ENCODE measurements around the gene MYL7. TPM values are rescaled to one million over a fixed set of nuclear protein-coding genes. Genes with fewer than 3 reads are reported as not detected.

The MYL7 gene
- total RNA-seq, 4 donors from 2014 or later: not detected

DNA sequence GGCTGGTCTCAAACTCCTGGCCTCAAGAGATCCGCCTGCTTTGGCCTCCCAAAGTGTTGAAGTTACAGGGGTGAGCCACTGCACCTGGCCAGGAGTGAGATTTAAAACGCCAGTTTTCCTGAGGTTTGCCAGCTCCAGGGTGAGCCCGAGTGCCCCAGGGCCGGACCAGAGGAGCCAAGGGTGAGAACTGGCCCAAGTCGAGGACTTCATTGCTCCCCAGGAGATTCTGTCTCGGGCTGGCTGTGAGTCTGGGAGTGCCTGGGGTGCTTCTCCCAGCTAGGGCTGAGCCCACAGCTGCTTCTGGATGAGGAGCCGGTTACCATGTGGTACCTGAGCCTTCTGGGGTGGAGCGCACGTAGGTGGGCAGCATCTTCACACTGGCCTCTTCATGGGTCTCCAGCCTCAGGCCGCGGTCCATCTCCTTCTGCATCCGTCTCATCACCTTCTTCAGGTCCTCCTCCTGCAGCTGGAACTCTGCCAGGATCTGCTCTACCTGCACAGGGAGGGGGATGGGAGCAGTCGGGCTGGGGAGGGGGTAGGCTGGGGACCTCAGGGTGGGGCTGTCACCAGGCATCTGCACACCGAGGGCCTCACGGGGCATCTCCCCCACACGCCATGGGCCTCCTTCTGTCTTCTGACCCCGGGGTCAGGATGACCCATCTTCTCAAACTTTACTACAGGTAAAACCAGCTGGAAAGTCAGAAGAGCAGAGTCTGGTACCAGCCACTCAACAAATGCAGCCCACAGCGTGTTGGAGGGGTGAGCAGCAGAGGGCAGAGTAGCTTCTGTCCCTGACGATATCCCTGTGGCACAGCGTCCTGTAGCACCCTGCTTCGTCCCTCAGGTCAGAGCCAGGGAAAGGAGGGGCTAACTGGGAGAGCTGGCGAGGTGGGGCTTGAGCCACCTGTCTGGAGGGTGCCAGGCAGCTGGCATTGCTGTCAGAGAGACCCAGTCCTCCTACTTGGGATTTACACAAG, 12.1 kb upstream of the MYL7 start:
- 91% methylated on average over 20 of the region's 22 CpGs; no CpG with 5 or more reads in 1 of the 2 donors for WGBS, 2 donors (ENCODE audit: low coverage in 1 of 2)
- Histone ChIP-seq H3K36me3 (no peaks in the 10 kb centered on the region), H3K4me3 (no peak overlapping the region), H3K9me3 (no peaks in the 10 kb centered on the region), H3K27ac (no peak overlapping the region), H3K4me1 (no peaks in the 10 kb centered on the region), H3K27me3 (no peaks in the 10 kb centered on the region)
- in situ Hi-C loops (cut with MboI; ENCODE audit: low pct_ligation_motif_present in 1 of 4, low pct_unique_long_range_greater_than_20kb in 1 of 4, low sequenced_read_pairs in 3 of 4): no loop called here
- TF ChIP-seq POLR2A (IDR thresholded peaks at IDR 0.05) (no peak), POLR2AphosphoS5 (IDR thresholded peaks at IDR 0.05) (no peak)
- TF ChIP-seq, protein P1, sequence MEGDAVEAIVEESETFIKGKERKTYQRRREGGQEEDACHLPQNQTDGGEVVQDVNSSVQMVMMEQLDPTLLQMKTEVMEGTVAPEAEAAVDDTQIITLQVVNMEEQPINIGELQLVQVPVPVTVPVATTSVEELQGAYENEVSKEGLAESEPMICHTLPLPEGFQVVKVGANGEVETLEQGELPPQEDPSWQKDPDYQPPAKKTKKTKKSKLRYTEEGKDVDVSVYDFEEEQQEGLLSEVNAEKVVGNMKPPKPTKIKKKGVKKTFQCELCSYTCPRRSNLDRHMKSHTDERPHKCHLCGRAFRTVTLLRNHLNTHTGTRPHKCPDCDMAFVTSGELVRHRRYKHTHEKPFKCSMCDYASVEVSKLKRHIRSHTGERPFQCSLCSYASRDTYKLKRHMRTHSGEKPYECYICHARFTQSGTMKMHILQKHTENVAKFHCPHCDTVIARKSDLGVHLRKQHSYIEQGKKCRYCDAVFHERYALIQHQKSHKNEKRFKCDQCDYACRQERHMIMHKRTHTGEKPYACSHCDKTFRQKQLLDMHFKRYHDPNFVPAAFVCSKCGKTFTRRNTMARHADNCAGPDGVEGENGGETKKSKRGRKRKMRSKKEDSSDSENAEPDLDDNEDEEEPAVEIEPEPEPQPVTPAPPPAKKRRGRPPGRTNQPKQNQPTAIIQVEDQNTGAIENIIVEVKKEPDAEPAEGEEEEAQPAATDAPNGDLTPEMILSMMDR (IDR thresholded peaks at IDR 0.05): no peak
- intact Hi-C loops (cut with DNase I; ENCODE audit: low total_unique reads): no loop called here
- no peak for DNase-seq

DNA sequence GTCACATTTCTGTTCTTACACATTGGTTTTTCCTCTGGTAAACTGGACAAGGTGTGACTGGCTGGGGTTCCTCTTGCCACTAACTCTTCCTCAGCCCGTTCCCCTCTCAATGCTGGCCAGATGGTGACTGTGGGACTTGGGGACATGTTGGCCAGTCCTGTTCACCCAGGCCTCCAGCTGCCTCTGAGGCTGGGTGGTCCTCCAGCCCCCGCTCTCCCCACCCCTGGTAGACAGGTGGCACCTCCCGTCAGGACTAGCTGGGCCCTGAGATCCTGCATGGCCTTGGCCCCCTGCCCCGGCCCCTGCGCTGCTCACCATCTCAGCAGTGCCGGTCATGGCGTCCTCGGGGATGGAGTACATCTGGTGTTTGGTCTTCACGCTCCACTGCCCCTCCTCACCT, 10.8 kb upstream of the MYL7 start:
- H3K27ac ChIP-seq: no peak overlapping the region
- TF ChIP-seq POLR2A (IDR thresholded peaks at IDR 0.05) (no peak), EP300 (IDR thresholded peaks at IDR 0.05; ENCODE audit: low read depth) (no peak), POLR2AphosphoS5 (IDR thresholded peaks at IDR 0.05) (no peak)
- TF ChIP-seq, protein P1 (IDR thresholded peaks at IDR 0.05): no peak
- WGBS, 2 donors (ENCODE audit: low coverage in 1 of 2): 96% methylated on average over 9 of the region's 9 CpGs; no CpG with 5 or more reads in 1 of the 2 donors
- no peaks in the 10 kb centered on the region for H3K9me3 ChIP-seq
- in situ Hi-C loops (cut with MboI; ENCODE audit: low pct_ligation_motif_present in 1 of 4, low pct_unique_long_range_greater_than_20kb in 1 of 4, low sequenced_read_pairs in 3 of 4) (no loop called here), intact Hi-C loops (cut with DNase I; ENCODE audit: low total_unique reads) (no loop called here)
- no peaks in the 10 kb centered on the region for H3K36me3 ChIP-seq
- DNase-seq: no peak
- H3K27me3 ChIP-seq: no peaks in the 10 kb centered on the region
- H3K4me3 ChIP-seq: no peak overlapping the region
- no peaks in the 10 kb centered on the region for H3K4me1 ChIP-seq

DNA sequence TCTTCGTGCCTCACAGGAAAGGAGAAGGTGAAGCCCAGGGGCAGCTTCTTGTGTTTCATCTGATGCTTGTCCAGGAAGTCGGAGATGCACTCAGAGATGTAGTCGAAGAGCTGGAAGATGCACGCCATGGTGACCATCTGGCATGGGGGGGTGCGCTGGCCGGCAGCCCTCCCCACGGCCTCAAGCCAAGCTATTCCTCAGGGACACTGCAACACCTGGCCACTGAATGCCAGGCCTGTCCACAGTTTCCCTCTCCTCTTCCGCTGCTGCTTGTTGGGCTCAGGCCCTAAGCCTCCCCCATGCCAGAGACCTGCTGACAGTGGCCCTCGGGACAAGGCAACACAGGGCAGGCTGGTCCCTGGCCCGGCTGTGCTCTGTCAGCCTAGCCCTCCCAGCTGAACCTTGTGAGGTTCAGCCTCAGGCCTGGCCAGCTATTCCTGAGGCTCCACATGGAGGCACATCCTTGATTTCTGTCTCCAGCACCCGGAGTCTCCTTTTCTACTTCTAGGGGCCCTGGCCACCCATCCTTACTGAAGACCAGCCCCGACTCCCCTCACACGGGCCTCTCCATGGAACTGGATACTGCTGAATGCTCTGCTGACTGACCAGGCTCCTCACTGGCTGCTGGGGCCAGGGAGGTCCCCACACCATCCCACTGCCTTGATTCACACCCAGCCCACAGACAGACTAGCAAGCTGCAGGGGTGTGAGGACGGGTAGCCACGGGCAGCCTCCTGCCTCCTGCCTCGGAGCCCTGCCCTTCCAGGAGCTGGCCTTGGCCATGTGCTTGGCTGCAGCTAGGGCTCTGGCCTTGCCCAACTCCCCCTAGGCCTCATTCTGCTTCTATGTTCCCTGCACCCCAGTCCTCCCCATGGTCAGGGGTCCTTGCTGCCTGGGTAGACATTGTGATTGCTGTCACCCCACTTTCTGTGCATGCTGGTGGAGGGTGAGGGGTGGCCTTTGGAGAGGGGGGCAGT, 10.1 kb upstream of the MYL7 start:
- in situ Hi-C loops (cut with MboI; ENCODE audit: low pct_ligation_motif_present in 1 of 4, low pct_unique_long_range_greater_than_20kb in 1 of 4, low sequenced_read_pairs in 3 of 4) (no loop called here), intact Hi-C loops (cut with DNase I; ENCODE audit: low total_unique reads) (no loop called here)
- Histone ChIP-seq H3K9me3 (no peaks in the 10 kb centered on the region), H3K4me1 (peaks cover 0 to 5% (median 4%) of the 10 kb centered on the region in 4 donors), H3K27me3 (no peaks in the 10 kb centered on the region), H3K27ac (no peak overlapping the region), H3K36me3 (no peaks in the 10 kb centered on the region), H3K4me3 (no peak overlapping the region)
- no peak for TF ChIP-seq EP300 (IDR thresholded peaks at IDR 0.05; ENCODE audit: low read depth)
- no peak for TF ChIP-seq POLR2AphosphoS5 (IDR thresholded peaks at IDR 0.05)
- TF ChIP-seq, protein P1 (IDR thresholded peaks at IDR 0.05): no peak
- no peak for TF ChIP-seq POLR2A (IDR thresholded peaks at IDR 0.05)
- 93% methylated on average over 13 of the region's 16 CpGs; no CpG with 5 or more reads in 1 of the 2 donors for WGBS, 2 donors (ENCODE audit: low coverage in 1 of 2)
- DNase-seq: no peak

DNA sequence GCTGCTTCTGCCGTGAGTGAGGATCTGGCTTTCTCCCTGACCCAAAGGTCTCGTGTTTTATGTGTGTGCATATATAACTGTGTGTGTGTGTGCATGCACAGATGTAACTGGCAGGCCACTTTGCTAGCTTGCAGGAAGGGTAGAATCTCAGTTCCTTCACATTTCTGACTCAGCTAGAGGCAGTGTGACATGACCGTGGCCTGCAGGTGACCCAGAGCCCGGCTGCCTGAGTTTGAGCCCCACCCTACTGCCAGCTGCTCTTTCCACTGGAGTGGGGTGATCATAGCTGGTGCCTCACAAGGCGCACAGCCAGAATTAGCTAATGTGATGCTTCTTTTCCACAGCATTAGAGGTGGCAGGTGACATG, 9.3 kb upstream of the MYL7 start:
- TF ChIP-seq POLR2A (IDR thresholded peaks at IDR 0.05): no peak
- TF ChIP-seq POLR2AphosphoS5 (IDR thresholded peaks at IDR 0.05): no peak
- no peak for TF ChIP-seq EP300 (IDR thresholded peaks at IDR 0.05; ENCODE audit: low read depth)
- TF ChIP-seq, protein P1 (IDR thresholded peaks at IDR 0.05): no peak
- intact Hi-C loops (cut with DNase I; ENCODE audit: low total_unique reads): no loop called here

More for the DNA sequence above, 9.3 kb upstream of the MYL7 start:
- 72% methylated on average over 5 of the region's 5 CpGs; no CpG with 5 or more reads in 1 of the 2 donors for whole genome bisulfite sequencing, 2 donors (ENCODE audit: low coverage in 1 of 2)
- no peak for DNase-seq
- Histone ChIP-seq H3K36me3 (no peaks in the 10 kb centered on the region), H3K4me3 (no peak overlapping the region), H3K27me3 (peaks cover 6% of the 10 kb centered on the region), H3K27ac (no peak overlapping the region), H3K4me1 (peaks cover 2 to 13% (median 8%) of the 10 kb centered on the region in 4 donors), H3K9me3 (no peaks in the 10 kb centered on the region)
- in situ Hi-C loops (cut with MboI; ENCODE audit: low pct_ligation_motif_present in 1 of 4, low pct_unique_long_range_greater_than_20kb in 1 of 4, low sequenced_read_pairs in 3 of 4): no loop called here
